HCT116 (cell line): Measurements from ENCODE around the gene PNISR. TPM values are rescaled to one million over a fixed set of nuclear protein-coding genes. Genes with fewer than 3 reads are reported as not detected.
A peak's percentile ranks its signal among the peaks of the same experiment; 100 is the strongest.

ENCODE experiments used
- ATAC-seq: fragments of 200-7000 bp; cut with Tn5 transposase; 2 replicates; pipeline ENCODE4 v1.9.1; 2020; ENCODE audit warnings: mild to moderate bottlenecking, moderate library complexity
- BruUV-seq: library from RNA; stranded (reverse); fragments of 400-500 nt; replicated peaks from 2 replicates; lab custom pipeline; 2021; lab: Mats Ljungman, UMichigan
- CTCF ChIA-PET: fragments of 300-600 bp; sonication (Branson Sonifier 250); formaldehyde crosslinking; loops from one replicate; lab custom pipeline; 2021; ENCODE audit warnings: antibody characterized with exemption; lab: Charles Lee
- POLR2A ChIA-PET: fragments of 300-600, 350-600 bp; sonication (Branson Sonifier 250); formaldehyde crosslinking; loops from one replicate; lab custom pipeline; 2021; ENCODE audit warnings: antibody characterized with exemption; lab: Charles Lee
- RAD21 ChIA-PET, 2 experiments: fragments of 300-600 bp; sonication (Branson Sonifier 250); formaldehyde crosslinking; loops; one replicate each; lab custom pipeline; 2023; ENCODE audit warnings: low total read pairs in 2 of 2; ENCODE audit not compliant: uncharacterized antibody in 2 of 2, unreplicated experiment in 2 of 2, low non-redundant PET in 1 of 2; lab: Charles Lee
- DNase-seq: peaks from one replicate; pipeline ENCODE4 v3.0.0-alpha.2; 2010; ENCODE audit warnings: low read depth, low spot score
- H2AFZ ChIP-seq: fragments of 200-600 bp; shearing (Covaris generic), sonication (generic); 2 replicates; pipeline ENCODE4 v1.6.1; 2017; ENCODE audit warnings: low read depth, mixed run types, mixed read lengths, antibody characterized with exemption, low read length; ENCODE audit not compliant: poor library complexity, severe bottlenecking
- H3K27ac ChIP-seq: 2 replicates; pipeline ENCODE4 v1.5.1; 2012; ENCODE audit warnings: low read depth, low read length
- H3K27me3 ChIP-seq: fragments of 200-600 bp; sonication (generic); 2 replicates; pipeline ENCODE4 v1.6.1; 2016; ENCODE audit warnings: mixed run types, low read length, mixed read lengths; ENCODE audit not compliant: insufficient read depth
- H3K36me3 ChIP-seq, 2 experiments: fragments of 200-500 bp in 1 of 2; fragments of 200-600 bp in 1 of 2; sonication (Bioruptor generic) in 1 of 2; sonication (generic) in 1 of 2; 2 replicates each; pipeline versions ENCODE4 v1.5.1 to v1.6.1; 2014 to 2016; ENCODE audit warnings: low read length in 2 of 2, inconsistent platforms in 1 of 2, mixed read lengths in 1 of 2, mixed run types in 1 of 2; ENCODE audit not compliant: insufficient read depth in 2 of 2, control insufficient read depth in 1 of 2
- H3K4me1 ChIP-seq, 2 experiments: fragments of 200-600 bp in 1 of 2; sonication (generic) in 1 of 2; 2 replicates each; pipeline versions ENCODE4 v1.5.1 to v1.6.1; 2012 to 2017; ENCODE audit warnings: low read length in 2 of 2, inconsistent platforms in 1 of 2, mild to moderate bottlenecking in 1 of 2, mixed read lengths in 1 of 2, mixed run types in 1 of 2, moderate library complexity in 1 of 2; ENCODE audit not compliant: insufficient read depth in 2 of 2, control insufficient read depth in 1 of 2
- H3K4me2 ChIP-seq: fragments of 200-600 bp; sonication (generic); 2 replicates; pipeline ENCODE4 v1.6.1; 2017; ENCODE audit warnings: mixed run types, low read length, mixed read lengths
- H3K4me3 ChIP-seq, 2 experiments: fragments of 200-600 bp in 1 of 2; sonication (generic) in 1 of 2; replicated peaks in 1 of 2; 2 replicates each; pipeline ENCODE4 v1.5.1; 2011 to 2016; ENCODE audit warnings: low read length in 2 of 2, control low read depth in 1 of 2, low read depth in 1 of 2, mild to moderate bottlenecking in 1 of 2, mixed read lengths in 1 of 2, mixed run types in 1 of 2
- H3K79me2 ChIP-seq: fragments of 200-600 bp; sonication (generic); 2 replicates; pipeline ENCODE4 v1.6.1; 2017; ENCODE audit warnings: mild to moderate bottlenecking, mixed run types, low read length, moderate library complexity, mixed read lengths; ENCODE audit not compliant: insufficient read depth
- H3K9ac ChIP-seq: fragments of 200-600 bp; sonication (generic); 2 replicates; pipeline ENCODE4 v1.6.1; 2016; ENCODE audit warnings: low read length, mixed read lengths
- H3K9me2 ChIP-seq: fragments of 200-600 bp; sonication (generic), shearing (Covaris generic); 2 replicates; pipeline ENCODE4 v1.6.1; 2017; ENCODE audit warnings: mixed run types, mild to moderate bottlenecking, moderate library complexity; ENCODE audit not compliant: insufficient read depth
- H3K9me3 ChIP-seq, 2 experiments: fragments of 200-500 bp in 1 of 2; fragments of 200-600 bp in 1 of 2; sonication (Bioruptor generic) in 1 of 2; sonication (generic) in 1 of 2; 2 replicates each; pipeline ENCODE4 v1.6.1; 2014 to 2017; ENCODE audit warnings: low read length in 2 of 2, mixed read lengths in 2 of 2, inconsistent platforms in 1 of 2, low read depth in 1 of 2, mild to moderate bottlenecking in 1 of 2, mixed run types in 1 of 2, moderate library complexity in 1 of 2; ENCODE audit not compliant: control insufficient read depth in 1 of 2, insufficient read depth in 1 of 2
- H4K20me1 ChIP-seq: fragments of 200-600 bp; sonication (generic), shearing (Covaris generic); 2 replicates; pipeline ENCODE4 v1.6.1; 2017; ENCODE audit warnings: mixed run types, mild to moderate bottlenecking, moderate library complexity; ENCODE audit not compliant: insufficient read depth
- CBX3 ChIP-seq: IDR thresholded peaks from 2 replicates; pipeline ENCODE4 v1.6.1; 2012; ENCODE audit warnings: low read depth
- EGR1 ChIP-seq: IDR thresholded peaks from 2 replicates; pipeline ENCODE4 v1.6.1; 2012; ENCODE audit warnings: low read depth
- ELF1 ChIP-seq: IDR thresholded peaks from 2 replicates; pipeline ENCODE4 v1.6.1; 2012; ENCODE audit warnings: low read depth, borderline replicate concordance
- EZH2 ChIP-seq: fragments of 200-600 bp; sonication (generic); IDR thresholded peaks from 2 replicates; pipeline ENCODE4 v1.6.1; 2017; ENCODE audit warnings: antibody characterized with exemption, mixed run types
- FOSL1 ChIP-seq: IDR thresholded peaks from 2 replicates; pipeline ENCODE4 v1.6.1; 2012; ENCODE audit warnings: low read depth
- JUND ChIP-seq: IDR thresholded peaks from 2 replicates; pipeline ENCODE4 v1.6.1; 2012
- MAX ChIP-seq: IDR thresholded peaks from 2 replicates; pipeline ENCODE4 v1.6.1; 2012
- POLR2AphosphoS5 ChIP-seq: IDR thresholded peaks from 2 replicates; pipeline ENCODE4 v1.6.1; 2011; ENCODE audit warnings: mild to moderate bottlenecking, low read depth, low read length, moderate library complexity
- RAD21 ChIP-seq: IDR thresholded peaks from 2 replicates; pipeline ENCODE4 v1.6.1; 2012; ENCODE audit warnings: low read depth, mild to moderate bottlenecking
- SIN3A ChIP-seq: IDR thresholded peaks from 2 replicates; pipeline ENCODE4 v1.6.1; 2012; ENCODE audit warnings: low read depth
- SRF ChIP-seq: IDR thresholded peaks from 2 replicates; pipeline ENCODE4 v1.6.1; 2012; ENCODE audit warnings: low read depth
- TCF7L2 ChIP-seq: IDR thresholded peaks from 2 replicates; pipeline ENCODE4 v1.7.0; 2011; ENCODE audit warnings: borderline replicate concordance, inconsistent platforms; ENCODE audit not compliant: insufficient read depth, insufficient read length; ENCODE audit errors: extremely low read depth
- YY1 ChIP-seq: IDR thresholded peaks from 2 replicates; pipeline ENCODE4 v1.6.1; 2011; ENCODE audit warnings: low read length, low read depth, moderate library complexity, mild to moderate bottlenecking; ENCODE audit not compliant: insufficient replicate concordance; ENCODE audit errors: extremely low read depth
- ZFX ChIP-seq: fragments of 450-650 bp; IDR thresholded peaks from 2 replicates; pipeline ENCODE4 v1.6.1; 2017
- ZNF274 ChIP-seq: fragments of 200-500 bp; sonication (Bioruptor generic); IDR thresholded peaks from 2 replicates; pipeline ENCODE4 v1.6.1; 2014; ENCODE audit warnings: mild to moderate bottlenecking, low read depth, low read length, inconsistent platforms
- intact Hi-C: fragments of 100-400 bp; cut with micrococcal nuclease; formaldehyde crosslinking; loops from 2 replicates; pipeline ENCODE4 v1.10.0; 2022
- total RNA-seq: library from RNA; stranded (reverse); gene quantifications from one replicate; pipeline ENCODE4 v1.2.1, GENCODE V29; 2021; ENCODE audit not compliant: unreplicated experiment
- TF ChIP-seq, protein P1 (sequence below): IDR thresholded peaks from 2 replicates; pipeline ENCODE4 v1.6.1; 2012
- TF ChIP-seq, protein P2 (sequence below), 3 experiments: fragments of 200-600 bp in 1 of 3; sonication (generic) in 1 of 3; IDR thresholded peaks in 2 of 3; conservative IDR thresholded peaks in 1 of 3; 2 replicates each; pipeline ENCODE4 v1.5.1; 2012 to 2017; ENCODE audit warnings: low read depth in 2 of 3, low read length in 2 of 3, antibody characterized with exemption in 1 of 3, borderline replicate concordance in 1 of 3, control low read depth in 1 of 3, mild to moderate bottlenecking in 1 of 3, mixed read lengths in 1 of 3, mixed run types in 1 of 3, moderate library complexity in 1 of 3; ENCODE audit not compliant: insufficient read depth in 1 of 3

Gene PNISR
- total RNA-seq, 1 experiment from 2014 or later, result 97.1 TPM

GRCh38 chr6:99350573-99350972, 74.5 kb downstream of the PNISR start (continued):
- TF ChIP-seq YY1 (no peak), ZNF274 (no peak), EGR1 (no peak), SRF (no peak), EZH2 (no peak), ELF1 (no peak), POLR2AphosphoS5 (no peak), FOSL1 (no peak)
- TF ChIP-seq, protein P1, sequence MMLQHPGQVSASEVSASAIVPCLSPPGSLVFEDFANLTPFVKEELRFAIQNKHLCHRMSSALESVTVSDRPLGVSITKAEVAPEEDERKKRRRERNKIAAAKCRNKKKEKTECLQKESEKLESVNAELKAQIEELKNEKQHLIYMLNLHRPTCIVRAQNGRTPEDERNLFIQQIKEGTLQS, result no peak
- TF ChIP-seq, protein P2, sequence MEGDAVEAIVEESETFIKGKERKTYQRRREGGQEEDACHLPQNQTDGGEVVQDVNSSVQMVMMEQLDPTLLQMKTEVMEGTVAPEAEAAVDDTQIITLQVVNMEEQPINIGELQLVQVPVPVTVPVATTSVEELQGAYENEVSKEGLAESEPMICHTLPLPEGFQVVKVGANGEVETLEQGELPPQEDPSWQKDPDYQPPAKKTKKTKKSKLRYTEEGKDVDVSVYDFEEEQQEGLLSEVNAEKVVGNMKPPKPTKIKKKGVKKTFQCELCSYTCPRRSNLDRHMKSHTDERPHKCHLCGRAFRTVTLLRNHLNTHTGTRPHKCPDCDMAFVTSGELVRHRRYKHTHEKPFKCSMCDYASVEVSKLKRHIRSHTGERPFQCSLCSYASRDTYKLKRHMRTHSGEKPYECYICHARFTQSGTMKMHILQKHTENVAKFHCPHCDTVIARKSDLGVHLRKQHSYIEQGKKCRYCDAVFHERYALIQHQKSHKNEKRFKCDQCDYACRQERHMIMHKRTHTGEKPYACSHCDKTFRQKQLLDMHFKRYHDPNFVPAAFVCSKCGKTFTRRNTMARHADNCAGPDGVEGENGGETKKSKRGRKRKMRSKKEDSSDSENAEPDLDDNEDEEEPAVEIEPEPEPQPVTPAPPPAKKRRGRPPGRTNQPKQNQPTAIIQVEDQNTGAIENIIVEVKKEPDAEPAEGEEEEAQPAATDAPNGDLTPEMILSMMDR (IDR thresholded peaks at IDR 0.05 in 2 of 3, conservative IDR thresholded peaks at IDR 0.05 in 1 of 3; ENCODE audit: borderline replicate concordance in 1 of 3, insufficient read depth in 1 of 3, low read depth in 2 of 3, low read length in 2 of 3), result no peak

GRCh38 chr6:99349171-99350141, 75.7 kb downstream of the PNISR start, which contains the start of gene FAXC:
FAXC (minus strand) TSS chr6:99349674; CDS start chr6:99349372, 302 bp downstream.
- peak within 1 kb of the TSS; percentile 89 for H3K4me2 ChIP-seq
- H4K20me1 ChIP-seq, result no peaks in the 10 kb centered on the region
- no TSS peak for BruUV-seq
- H3K27me3 ChIP-seq, result no peaks in the 10 kb centered on the region
- ChIA-PET RAD21 (no interaction called here), CTCF (interaction anchor here (0.7 to 1.7 kb wide), 2 partner anchors 15 to 19 kb away, joined by 4 to 10 read pairs; no protein-coding TSS in a partner anchor), POLR2A (interaction anchor here (0.8 to 1.4 kb wide), 2 partner anchors 44 to 193 kb away, joined by 3 to 4 read pairs; partner anchors contain the start of gene COQ3)
- peak within 1 kb of the TSS; percentile 43; the same call in 1 of the 2 replicates for H3K27ac ChIP-seq
- intact Hi-C loops, result no loop called here
- H3K9ac ChIP-seq, result peak within 1 kb of the TSS; percentile 59
- TF ChIP-seq, protein P1, result no peak
- TF ChIP-seq CBX3 (peak; percentile 39; the same call in 1 of the 2 replicates), EGR1 (peak; percentile 47; the same call in 1 of the 2 replicates), SIN3A (no peak), POLR2AphosphoS5 (peak; percentile 53), ZFX (peak; percentile 93), RAD21 (peak; percentile 51), MAX (0 out of 2 replicates have a peak, but pooled peaks have one; percentile 41), ZNF274 (no peak), JUND (no peak), TCF7L2 (peak; percentile 41)
- TF ChIP-seq, protein P2 (IDR thresholded peaks at IDR 0.05 in 2 of 3, conservative IDR thresholded peaks at IDR 0.05 in 1 of 3; ENCODE audit: borderline replicate concordance in 1 of 3, insufficient read depth in 1 of 3, low read depth in 2 of 3, low read length in 2 of 3), result peak; percentile 14 to 41 (median 29); a peak in 3 of 6 replicates
- DNase-seq (peak; percentile 16), ATAC-seq (peak; percentile 91)
- H2AFZ ChIP-seq, result peak within 1 kb of the TSS; percentile 100
- H3K9me2 ChIP-seq, result no peaks in the 10 kb centered on the region
- no peaks in the 10 kb centered on the region for H3K9me3 ChIP-seq
- peak within 1 kb of the TSS; percentile 51 to 67 for H3K4me3 ChIP-seq
- no peaks in the 10 kb centered on the region for H3K36me3 ChIP-seq
- no peaks in the 10 kb centered on the region for H3K79me2 ChIP-seq
- peaks cover 8 to 21% of the 10 kb centered on the region in 2 experiments; a peak in 3 of 4 replicates for H3K4me1 ChIP-seq
